Liver (tissue), 9 donors: ENCODE data around the gene DMWD. TPM values are rescaled to one million over a fixed set of nuclear protein-coding genes. Genes with fewer than 3 reads are reported as not detected.

Experiments used
- DNase-seq: peaks from one replicate; pipeline ENCODE4 v3.0.0-alpha.2; 2017; ENCODE audit warnings: low spot score
- H3K27ac ChIP-seq, 2 donors: one replicate each; pipeline ENCODE4 v1.7.0; 2013; ENCODE audit warnings: inconsistent platforms in 2 of 2, low read length in 2 of 2, control low read depth in 1 of 2, low read depth in 1 of 2, mild to moderate bottlenecking in 1 of 2
- H3K27me3 ChIP-seq, 4 donors: one replicate each; pipeline versions ENCODE4 v1.6.1 to v1.7.0; 2013; ENCODE audit warnings: low read length in 3 of 4, inconsistent platforms in 1 of 4, mild to moderate bottlenecking in 1 of 4, moderate library complexity in 1 of 4; ENCODE audit not compliant: control insufficient read depth in 4 of 4, insufficient read depth in 4 of 4
- H3K36me3 ChIP-seq, 4 donors: one replicate each; pipeline versions ENCODE4 v1.6.1 to v1.7.0; 2013; ENCODE audit warnings: low read length in 3 of 4, mild to moderate bottlenecking in 3 of 4, low read depth in 1 of 4, moderate library complexity in 1 of 4; ENCODE audit not compliant: control insufficient read depth in 4 of 4, insufficient read depth in 3 of 4
- H3K4me1 ChIP-seq, 4 donors: one replicate each; pipeline versions ENCODE4 v1.6.1 to v1.7.0; 2013; ENCODE audit warnings: low read length in 3 of 4, mild to moderate bottlenecking in 3 of 4, moderate library complexity in 1 of 4; ENCODE audit not compliant: control insufficient read depth in 4 of 4, insufficient read depth in 4 of 4
- H3K4me3 ChIP-seq, 3 donors: one replicate each; pipeline versions ENCODE4 v1.6.1 to v1.7.0; 2013; ENCODE audit warnings: low read length in 3 of 3, control low read depth in 1 of 3, low read depth in 1 of 3, mild to moderate bottlenecking in 1 of 3
- H3K9ac ChIP-seq, 2 donors: one replicate each; pipeline ENCODE4 v1.7.0; 2013; ENCODE audit warnings: low read length in 2 of 2, mild to moderate bottlenecking in 2 of 2, moderate library complexity in 2 of 2, control low read depth in 1 of 2, low read depth in 1 of 2
- H3K9me3 ChIP-seq, 4 donors: one replicate each; pipeline versions ENCODE4 v1.6.1 to v1.7.0; 2013; ENCODE audit warnings: low read length in 3 of 4; ENCODE audit not compliant: control insufficient read depth in 4 of 4
- CTCF ChIP-seq: fragments of 150-350 bp; IDR thresholded peaks from 2 replicates; pipeline ENCODE4 v1.5.1; 2017; ENCODE audit warnings: improper control_type of control experiment, low read depth, low read length; ENCODE audit not compliant: missing input control
- EGR1 ChIP-seq, 2 donors: IDR thresholded peaks; 2 replicates each; pipeline ENCODE4 v1.6.1; 2016 to 2018; ENCODE audit warnings: antibody characterized with exemption in 2 of 2, low read depth in 2 of 2
- FOXA1 ChIP-seq: IDR thresholded peaks from 2 replicates; pipeline ENCODE4 v1.6.1; 2016; ENCODE audit warnings: antibody characterized with exemption
- FOXA2 ChIP-seq: IDR thresholded peaks from 2 replicates; pipeline ENCODE4 v1.6.1; 2016; ENCODE audit warnings: antibody characterized with exemption
- HNF4A ChIP-seq, 2 donors: conservative IDR thresholded peaks; 2 replicates each; pipeline ENCODE4 v1.6.1; 2016; ENCODE audit warnings: antibody characterized with exemption in 2 of 2, mild to moderate bottlenecking in 2 of 2
- JUND ChIP-seq, 2 donors: IDR thresholded peaks; 2 replicates each; pipeline ENCODE4 v1.6.1; 2016; ENCODE audit warnings: antibody characterized with exemption in 2 of 2
- MAX ChIP-seq: IDR thresholded peaks from 2 replicates; pipeline ENCODE4 v1.6.1; 2016; ENCODE audit warnings: antibody characterized with exemption
- NR2F2 ChIP-seq: IDR thresholded peaks from 2 replicates; pipeline ENCODE4 v1.6.1; 2016; ENCODE audit warnings: antibody characterized with exemption
- REST ChIP-seq: IDR thresholded peaks from 2 replicates; pipeline ENCODE4 v1.6.1; 2016; ENCODE audit warnings: antibody characterized with exemption, mild to moderate bottlenecking
- RXRA ChIP-seq, 2 donors: IDR thresholded peaks; 2 replicates each; pipeline ENCODE4 v1.6.1; 2017 to 2018; ENCODE audit warnings: antibody characterized with exemption in 2 of 2, mild to moderate bottlenecking in 1 of 2
- SP1 ChIP-seq: IDR thresholded peaks from 2 replicates; pipeline ENCODE4 v1.6.1; 2018; ENCODE audit warnings: antibody characterized with exemption, mild to moderate bottlenecking
- TAF1 ChIP-seq: conservative IDR thresholded peaks from 2 replicates; pipeline ENCODE4 v1.6.1; 2016; ENCODE audit warnings: antibody characterized with exemption, mild to moderate bottlenecking
- YY1 ChIP-seq: IDR thresholded peaks from 2 replicates; pipeline ENCODE4 v1.6.1; 2016; ENCODE audit warnings: antibody characterized with exemption, mild to moderate bottlenecking
- WGBS: extraction: QIAGEN DNeasy Blood & Tissue Kit; methylation state at CpG from one replicate; pipeline ENCODE4 v1.1.7; 2013; 5-methylcytosine and 5-hydroxymethylcytosine counted together
- polyA plus RNA-seq, 2 donors: library from polyadenylated mRNA; stranded (reverse) in 1 of 2; unstranded in 1 of 2; fragments of 200-250 nt in 1 of 2; fragments of >200 nt in 1 of 2; fragmentation: Nextera tagmentation in 1 of 2; extraction: Ambion mirVana in 1 of 2; gene quantifications; one replicate each; pipeline versions ENCODE4 v1.2.1 to v1.2.3, GENCODE V29; 2013 to 2015
- total RNA-seq, 2 donors: library from RNA; depleted of rRNA; stranded (reverse); fragments of >200 nt; gene quantifications; one replicate each; pipeline ENCODE4 v1.2.3, GENCODE V29; 2014
- donor health status: healthy.
- donor health status: healthy.
- donor health status: healthy.
- donor health status: healthy.
- donor health status: healthy.

Gene DMWD
- total and polyA plus RNA-seq, 4 donors = 3.7 to 14.6 (median 8.9) TPM

GRCh38 chr19:45757695-45758094 is 35.0 kb downstream of the DMWD start:
- Histone ChIP-seq H3K27ac (no peak overlapping the region), H3K4me1 (no peaks in the 10 kb centered on the region), H3K36me3 (no peaks in the 10 kb centered on the region), H3K9me3 (no peaks in the 10 kb centered on the region), H3K27me3 (no peaks in the 10 kb centered on the region), H3K4me3 (no peak overlapping the region), H3K9ac (no peak overlapping the region)
- DNase-seq = no peak
- TF ChIP-seq FOXA1 (no peak), EGR1 (IDR thresholded peaks at IDR 0.05; ENCODE audit: low read depth in 2 of 2) (no peak), CTCF (no peak), NR2F2 (no peak)
- 86% methylated on average over 9 of the region's 9 CpGs for WGBS

- 97% methylated on average over 8 of the region's 8 CpGs for WGBS
- no peak overlapping the region for H3K9ac ChIP-seq
- H3K4me1 ChIP-seq = no peaks in the 10 kb centered on the region
- no peak for DNase-seq
- H3K36me3 ChIP-seq = no peaks in the 10 kb centered on the region
- H3K27ac ChIP-seq = no peak overlapping the region
- no peaks in the 10 kb centered on the region for H3K9me3 ChIP-seq
- H3K27me3 ChIP-seq = no peaks in the 10 kb centered on the region
- TF ChIP-seq TAF1 (no peak), JUND (IDR thresholded peaks at IDR 0.05) (no peak)
- no peak overlapping the region for H3K4me3 ChIP-seq
Observed at GRCh38 chr19:45754323-45754722, 38.3 kb downstream of the DMWD start.

- DNase-seq = no peak
- Histone ChIP-seq H3K4me3 (no peak overlapping the region), H3K36me3 (no peaks in the 10 kb centered on the region), H3K4me1 (no peaks in the 10 kb centered on the region), H3K27ac (no peak overlapping the region), H3K27me3 (no peaks in the 10 kb centered on the region), H3K9ac (no peak overlapping the region), H3K9me3 (no peaks in the 10 kb centered on the region)
- 80% methylated on average over 6 of the region's 6 CpGs for WGBS
- TF ChIP-seq FOXA2 (no peak), FOXA1 (no peak), MAX (no peak), SP1 (no peak), TAF1 (no peak), NR2F2 (no peak), REST (no peak), CTCF (no peak), YY1 (no peak), RXRA (IDR thresholded peaks at IDR 0.05) (no peak), HNF4A (conservative IDR thresholded peaks at IDR 0.05) (no peak)
Observed at GRCh38 chr19:45753548-45753947, 39.1 kb downstream of the DMWD start.
